H9 (cell line): ENCODE results near the gene CFAP299. TPM values are rescaled to one million over a fixed set of nuclear protein-coding genes. Genes with fewer than 3 reads are reported as not detected.

Experiments used
- DNase-seq: peaks from one replicate; pipeline ENCODE4 v3.0.0-alpha.2; 2017
- H2AFZ ChIP-seq: one replicate; pipeline ENCODE4 v1.6.1; 2013; ENCODE audit warnings: mild to moderate bottlenecking, low read length, control low read depth, moderate library complexity
- H2AK5ac ChIP-seq: 2 replicates; pipeline ENCODE4 v1.6.1; 2013; ENCODE audit warnings: low read length, control low read depth, mixed read lengths; ENCODE audit not compliant: insufficient read length
- H2BK120ac ChIP-seq: one replicate; pipeline ENCODE4 v1.6.1; 2013; ENCODE audit warnings: low read depth, mild to moderate bottlenecking, low read length, control low read depth, inconsistent platforms; ENCODE audit not compliant: poor library complexity, severe bottlenecking
- H2BK12ac ChIP-seq: 2 replicates; pipeline ENCODE4 v1.6.1; 2013; ENCODE audit warnings: low read length, control low read depth, mixed read lengths, low read depth; ENCODE audit not compliant: insufficient read length
- H2BK15ac ChIP-seq: 2 replicates; pipeline ENCODE4 v1.6.1; 2013; ENCODE audit warnings: low read depth, low read length, control low read depth
- H2BK20ac ChIP-seq: one replicate; pipeline ENCODE4 v1.6.1; 2013; ENCODE audit warnings: low read depth, mild to moderate bottlenecking, low read length, control low read depth, inconsistent platforms; ENCODE audit not compliant: poor library complexity, severe bottlenecking
- H2BK5ac ChIP-seq: 2 replicates; pipeline ENCODE4 v1.6.1; 2013; ENCODE audit warnings: low read length, control low read depth, mixed read lengths; ENCODE audit not compliant: insufficient read length
- H3K14ac ChIP-seq: 2 replicates; pipeline ENCODE4 v1.6.1; 2013; ENCODE audit warnings: low read length, control low read depth; ENCODE audit not compliant: insufficient read depth
- H3K18ac ChIP-seq: 2 replicates; pipeline ENCODE4 v1.6.1; 2013; ENCODE audit warnings: low read depth, mild to moderate bottlenecking, mixed read lengths, low read length, control low read depth; ENCODE audit not compliant: insufficient read length
- H3K23ac ChIP-seq: 2 replicates; pipeline ENCODE4 v1.6.1; 2013; ENCODE audit warnings: low read length, control low read depth, mixed read lengths, low read depth; ENCODE audit not compliant: insufficient read length
- H3K23me2 ChIP-seq: 2 replicates; pipeline ENCODE4 v1.6.1; 2013; ENCODE audit warnings: low read depth, mild to moderate bottlenecking, mixed read lengths, low read length, control low read depth; ENCODE audit not compliant: insufficient read length, poor library complexity, severe bottlenecking
- H3K27ac ChIP-seq: 2 replicates; pipeline ENCODE4 v1.5.1; 2013; ENCODE audit warnings: low read length, control low read depth, mixed read lengths, low read depth; ENCODE audit not compliant: insufficient read length
- H3K27me3 ChIP-seq: 2 replicates; pipeline ENCODE4 v1.6.1; 2013; ENCODE audit warnings: low read length, control low read depth, inconsistent platforms; ENCODE audit not compliant: insufficient read depth
- H3K4ac ChIP-seq: 2 replicates; pipeline ENCODE4 v1.6.1; 2013; ENCODE audit warnings: low read depth, mild to moderate bottlenecking, control low read depth, inconsistent platforms, low read length, moderate library complexity
- H3K4me1 ChIP-seq: 2 replicates; pipeline ENCODE4 v1.6.1; 2013; ENCODE audit warnings: low read length, control low read depth, inconsistent platforms; ENCODE audit not compliant: insufficient read depth
- H3K4me2 ChIP-seq: 2 replicates; pipeline ENCODE4 v1.6.1; 2013; ENCODE audit warnings: low read length, control low read depth, mixed read lengths; ENCODE audit not compliant: insufficient read length, insufficient read depth
- H3K56ac ChIP-seq: 2 replicates; pipeline ENCODE4 v1.6.1; 2013; ENCODE audit warnings: low read depth, mild to moderate bottlenecking, mixed read lengths, low read length, control low read depth; ENCODE audit not compliant: insufficient read length
- H3K79me1 ChIP-seq: 2 replicates; pipeline ENCODE4 v1.6.1; 2013; ENCODE audit warnings: low read depth, mild to moderate bottlenecking, moderate library complexity, low read length, control low read depth, inconsistent platforms; ENCODE audit not compliant: insufficient read depth, poor library complexity, severe bottlenecking
- H3K79me2 ChIP-seq: 2 replicates; pipeline ENCODE4 v1.6.1; 2013; ENCODE audit warnings: low read length, control low read depth, inconsistent platforms; ENCODE audit not compliant: insufficient read depth
- H3K9ac ChIP-seq: 2 replicates; pipeline ENCODE4 v1.6.1; 2013; ENCODE audit warnings: low read length, control low read depth, mixed read lengths; ENCODE audit not compliant: insufficient read length; ENCODE audit errors: extremely low read depth
- H3K9me3 ChIP-seq: one replicate; pipeline ENCODE4 v1.6.1; 2013; ENCODE audit warnings: low read depth, low read length, inconsistent platforms; ENCODE audit not compliant: control insufficient read depth
- H3T11ph ChIP-seq: one replicate; pipeline ENCODE4 v1.6.1; 2013; ENCODE audit warnings: mild to moderate bottlenecking, low read length, control low read depth, inconsistent platforms
- H4K20me1 ChIP-seq: one replicate; pipeline ENCODE4 v1.6.1; 2013; ENCODE audit not compliant: control insufficient read depth, insufficient read length, insufficient read depth
- H4K5ac ChIP-seq: 2 replicates; pipeline ENCODE4 v1.6.1; 2013; ENCODE audit warnings: low read depth, mild to moderate bottlenecking, mixed read lengths, low read length, control low read depth; ENCODE audit not compliant: insufficient read length
- H4K8ac ChIP-seq: replicated peaks from 2 replicates; pipeline ENCODE4 v1.6.1; 2013; ENCODE audit warnings: low read length, control low read depth, mixed read lengths, low read depth; ENCODE audit not compliant: insufficient read length
- H4K91ac ChIP-seq: 2 replicates; pipeline ENCODE4 v1.6.1; 2013; ENCODE audit warnings: low read depth, mild to moderate bottlenecking, moderate library complexity, mixed read lengths, low read length, control low read depth; ENCODE audit not compliant: insufficient read length
- H3K27ac Mint-ChIP-seq, 3 experiments: 2 replicates in 2 of 3; 3 replicates in 1 of 3; pipeline ENCODE4 v1.8.0; 2020 to 2021; ENCODE audit warnings: mixed read lengths in 3 of 3, mild to moderate bottlenecking in 1 of 3, moderate library complexity in 1 of 3
- H3K27me3 Mint-ChIP-seq: 2 replicates; pipeline ENCODE4 v1.8.0; 2021; ENCODE audit warnings: low read depth, mild to moderate bottlenecking, moderate library complexity, mixed read lengths
- H3K36me3 Mint-ChIP-seq, 3 experiments: 2 replicates in 2 of 3; 3 replicates in 1 of 3; pipeline ENCODE4 v1.8.0; 2020 to 2021; ENCODE audit warnings: low read depth in 3 of 3, mixed read lengths in 3 of 3; ENCODE audit not compliant: insufficient read depth in 1 of 3
- H3K4me1 Mint-ChIP-seq, 2 experiments: 2 replicates each; pipeline ENCODE4 v1.8.0; 2020; ENCODE audit warnings: mixed read lengths in 2 of 2
- H3K4me3 Mint-ChIP-seq, 2 experiments: 2 replicates in 1 of 2; 3 replicates in 1 of 2; pipeline ENCODE4 v1.8.0; 2020 to 2021; ENCODE audit warnings: mild to moderate bottlenecking in 2 of 2, mixed read lengths in 2 of 2, moderate library complexity in 1 of 2
- H3K9me3 Mint-ChIP-seq, 2 experiments: 2 replicates in 1 of 2; 3 replicates in 1 of 2; pipeline ENCODE4 v1.8.0; 2020; ENCODE audit warnings: mild to moderate bottlenecking in 2 of 2, mixed read lengths in 2 of 2, moderate library complexity in 1 of 2
- CTCF ChIP-seq: fragments of 200-600 bp; sonication (generic); conservative IDR thresholded peaks from 3 replicates; pipeline ENCODE4 v1.8.0; 2021; ENCODE audit warnings: antibody characterized with exemption, mild to moderate bottlenecking
- WGBS: extraction: QIAGEN DNeasy Blood & Tissue Kit; methylation state at CpG from one replicate; pipeline ENCODE4 v1.1.7; 2013; ENCODE audit warnings: missing lambda C conversion rate, low lambda C conversion rate, mixed read lengths; ENCODE audit not compliant: insufficient read length; ENCODE audit errors: extremely low coverage; 5-methylcytosine and 5-hydroxymethylcytosine counted together
- total RNA-seq: library from RNA; stranded (reverse); gene quantifications from 2 replicates; pipeline ENCODE4 v1.2.1, GENCODE V29; 2021

Gene CFAP299
- total RNA-seq, 1 experiment from 2014 or later: not detected

DNA sequence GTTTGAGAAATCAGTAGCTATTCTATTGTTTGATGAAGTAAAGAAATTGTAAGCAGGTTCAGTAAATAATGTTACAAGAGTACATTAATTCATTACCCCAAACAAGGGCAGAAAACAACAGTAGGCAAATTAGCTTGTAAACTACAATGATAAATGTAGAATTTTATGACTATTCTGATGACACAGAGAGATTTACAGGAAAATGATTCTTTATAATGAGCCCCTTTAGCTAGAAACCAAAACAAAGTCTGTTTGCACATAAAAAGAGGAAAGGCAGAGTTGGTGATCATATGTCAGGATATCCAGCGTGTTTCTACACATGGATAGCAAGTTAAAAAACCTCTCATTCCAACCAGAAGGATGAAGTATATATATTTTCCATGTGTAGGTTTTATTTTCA lies 204.8 kb downstream of the CFAP299 start:
- Histone ChIP-seq H3K79me1 (no peaks in the 10 kb centered on the region), H2BK20ac (no peak overlapping the region), H3K27ac (no peak overlapping the region), H3K27me3 (no peaks in the 10 kb centered on the region), H4K5ac (no peak overlapping the region), H2BK5ac (no peak overlapping the region), H4K91ac (no peak overlapping the region), H4K20me1 (no peaks in the 10 kb centered on the region), H3K9me3 (no peaks in the 10 kb centered on the region), H3K14ac (no peak overlapping the region), H3T11ph (no peak overlapping the region), H2AFZ (no peak overlapping the region), H3K4me1 (no peaks in the 10 kb centered on the region), H4K8ac (no peak overlapping the region), H3K4me2 (no peak overlapping the region), H3K4ac (no peak overlapping the region), H3K18ac (no peak overlapping the region), H3K79me2 (no peaks in the 10 kb centered on the region), H2AK5ac (no peak overlapping the region), H2BK120ac (no peak overlapping the region), H3K23me2 (no peaks in the 10 kb centered on the region), H2BK15ac (no peak overlapping the region), H2BK12ac (no peak overlapping the region), H3K9ac (no peak overlapping the region), H3K23ac (no peak overlapping the region), H3K56ac (no peak overlapping the region)
- Mint-ChIP-seq H3K4me1 (peaks cover 21 to 25% of the 10 kb centered on the region in 2 experiments), H3K27ac (no peak overlapping the region), H3K9me3 (no peaks in the 10 kb centered on the region), H3K4me3 (no peak overlapping the region), H3K27me3 (no peaks in the 10 kb centered on the region), H3K36me3 (no peaks in the 10 kb centered on the region; a peak in 1 of 7 replicates)
- WGBS: no CpG with 5 or more reads among the region's 1 CpG
- DNase-seq: no peak
- no peak for TF ChIP-seq CTCF
